Chondrocyte (in vitro differentiated cells): ENCODE measurements around the gene DNAJC2. TPM values are rescaled to one million over a fixed set of nuclear protein-coding genes. Genes with fewer than 3 reads are reported as not detected.

Experiments used
- DNase-seq: peaks from one replicate; pipeline ENCODE4 v3.0.0; 2021; ENCODE audit warnings: mixed read lengths, low spot score
- H3K27ac Mint-ChIP-seq: one replicate; pipeline ENCODE4 v1.8.0; 2021; ENCODE audit warnings: mild to moderate bottlenecking, moderate library complexity, mixed read lengths; ENCODE audit not compliant: unreplicated experiment
- H3K27me3 Mint-ChIP-seq: 2 replicates; pipeline ENCODE4 v1.8.0; 2021; ENCODE audit warnings: low read depth, mixed read lengths
- H3K36me3 Mint-ChIP-seq: 2 replicates; pipeline ENCODE4 v1.8.0; 2021; ENCODE audit warnings: low read depth, mixed read lengths
- H3K4me1 Mint-ChIP-seq: 2 replicates; pipeline ENCODE4 v1.8.0; 2021; ENCODE audit warnings: low read depth, mild to moderate bottlenecking, mixed read lengths
- H3K4me3 Mint-ChIP-seq: one replicate; pipeline ENCODE4 v1.8.0; 2021; ENCODE audit warnings: mild to moderate bottlenecking, moderate library complexity, mixed read lengths; ENCODE audit not compliant: unreplicated experiment
- H3K9me3 Mint-ChIP-seq: 2 replicates; pipeline ENCODE4 v1.8.0; 2021; ENCODE audit warnings: low read depth, mixed read lengths
- CTCF ChIP-seq: fragments of 200-600 bp; sonication (generic); IDR thresholded peaks from 2 replicates; pipeline ENCODE4 v1.5.0; 2021; ENCODE audit warnings: antibody characterized with exemption, mild to moderate bottlenecking, moderate library complexity
- total RNA-seq: library from RNA; stranded (reverse); gene quantifications from 3 replicates; pipeline ENCODE4 v1.2.1, GENCODE V29; 2021

DNAJC2 gene
- total RNA-seq, 1 donor from 2014 or later, result 18.3 TPM

- DNase-seq, result no peak
- H3K9me3 Mint-ChIP-seq, result no peaks in the 10 kb centered on the region
- H3K4me1 Mint-ChIP-seq, result peaks cover 38% of the 10 kb centered on the region
- peaks cover 19% of the 10 kb centered on the region for H3K36me3 Mint-ChIP-seq
- H3K27ac Mint-ChIP-seq, result peak overlapping the region; percentile 97
- no peaks in the 10 kb centered on the region for H3K27me3 Mint-ChIP-seq
- no peak for TF ChIP-seq CTCF
- peak overlapping the region; percentile 92 for H3K4me3 Mint-ChIP-seq
Measured at GRCh38 chr7:103343332-103343731, 1.2 kb downstream of the DNAJC2 start.

GRCh38 chr7:103341466-103341865 lies 3.1 kb downstream of the DNAJC2 start:
- Mint-ChIP-seq H3K4me3 (no peak overlapping the region), H3K36me3 (peaks cover 30% of the 10 kb centered on the region), H3K4me1 (peaks cover 28% of the 10 kb centered on the region), H3K27ac (no peak overlapping the region), H3K27me3 (no peaks in the 10 kb centered on the region), H3K9me3 (no peaks in the 10 kb centered on the region)
- no peak for TF ChIP-seq CTCF
- DNase-seq, result no peak

DNA sequence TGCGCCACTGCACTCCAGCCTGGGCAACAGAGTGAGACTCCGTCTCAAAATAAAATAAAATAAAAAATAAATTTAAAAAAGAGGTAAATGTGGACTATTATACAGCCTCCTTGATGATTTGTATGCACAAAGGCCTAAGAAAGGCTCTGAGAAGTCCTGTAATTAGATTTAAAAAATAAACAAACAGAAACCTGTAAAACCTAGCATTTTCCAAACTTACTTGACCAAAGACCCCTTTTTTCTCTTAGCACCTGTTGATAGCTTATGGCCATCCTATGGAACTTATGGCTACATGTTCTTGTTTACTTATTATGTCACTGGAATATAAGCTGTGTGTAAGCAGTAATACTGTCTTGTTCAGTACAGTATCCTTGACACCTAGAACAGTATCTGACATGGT lies 5.7 kb downstream of the DNAJC2 start:
- DNase-seq, result no peak
- Mint-ChIP-seq H3K27ac (no peak overlapping the region), H3K9me3 (no peaks in the 10 kb centered on the region), H3K27me3 (no peaks in the 10 kb centered on the region), H3K36me3 (peaks cover 32% of the 10 kb centered on the region), H3K4me3 (no peak overlapping the region), H3K4me1 (peaks cover 21% of the 10 kb centered on the region)
- TF ChIP-seq CTCF, result no peak

DNA sequence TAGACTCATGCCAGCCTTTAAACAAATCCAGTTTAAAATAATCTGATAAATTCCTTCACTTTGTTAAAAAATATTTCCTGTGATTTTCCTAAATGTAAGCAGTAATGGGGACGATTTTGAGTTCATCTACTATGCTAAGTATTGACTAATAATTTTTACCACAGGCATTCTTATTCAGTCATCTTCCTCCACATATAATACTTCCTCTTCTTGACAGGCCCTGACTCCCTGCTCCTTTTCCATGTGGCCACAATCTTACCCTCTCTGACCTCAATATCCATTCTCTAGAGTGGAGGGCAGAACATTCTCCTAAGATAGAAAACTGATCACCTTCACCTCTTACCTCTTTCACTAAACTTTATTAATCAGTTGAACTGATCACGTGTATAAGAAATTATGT lies 7.8 kb downstream of the DNAJC2 start:
- Mint-ChIP-seq H3K27ac (no peak overlapping the region), H3K4me3 (no peak overlapping the region), H3K36me3 (peaks cover 36% of the 10 kb centered on the region), H3K4me1 (peaks cover 8% of the 10 kb centered on the region), H3K9me3 (no peaks in the 10 kb centered on the region), H3K27me3 (no peaks in the 10 kb centered on the region)
- no peak for TF ChIP-seq CTCF
- no peak for DNase-seq

- peaks cover 18% of the 10 kb centered on the region for H3K36me3 Mint-ChIP-seq
- no peak overlapping the region for H3K27ac Mint-ChIP-seq
- H3K4me3 Mint-ChIP-seq, result no peak overlapping the region
- no peaks in the 10 kb centered on the region for H3K9me3 Mint-ChIP-seq
- H3K27me3 Mint-ChIP-seq, result no peaks in the 10 kb centered on the region
- H3K4me1 Mint-ChIP-seq, result no peaks in the 10 kb centered on the region
- no peak for TF ChIP-seq CTCF
- DNase-seq, result no peak
Measured at GRCh38 chr7:103325744-103326143, 18.8 kb downstream of the DNAJC2 start.
